GM19455 (cell line): ENCODE measurements around the gene MFRP.

Source experiments
- ATAC-seq: cut with Tn5 transposase; IDR thresholded peaks from one replicate; pipeline ENCODE4 v1.9.1; 2021; ENCODE audit not compliant: unreplicated experiment

MFRP gene

GRCh38 chr11:119298726-119299125 is 47.8 kb downstream of the MFRP start:
- ATAC-seq: no peak

DNA sequence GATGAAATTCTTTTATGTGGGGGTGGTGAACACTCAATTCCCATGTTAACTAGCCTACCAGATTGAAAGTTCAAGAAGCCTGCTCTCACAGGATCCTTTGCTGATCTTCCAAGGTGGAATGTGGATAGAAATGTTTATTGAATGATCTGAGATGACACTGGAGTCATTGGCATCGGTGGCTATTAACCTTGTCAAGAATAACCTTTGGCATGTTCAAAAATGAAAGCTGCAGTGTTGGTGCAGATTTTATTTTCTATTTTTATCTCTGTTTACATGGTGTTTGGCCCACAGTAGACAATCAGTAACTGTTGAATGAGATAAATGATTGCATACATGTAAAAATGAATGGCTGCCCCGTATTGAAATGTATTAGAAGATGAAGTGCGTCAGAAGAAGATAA is 48.6 kb downstream of the MFRP start:
- no peak for ATAC-seq

- ATAC-seq: no peak
These were observed 51.3 kb downstream of the MFRP start for GRCh38 chr11:119295178-119295577.

- ATAC-seq: no peak
These were observed 53.0 kb downstream of the MFRP start for GRCh38 chr11:119293461-119293860.

- ATAC-seq: no peak
These were observed 55.5 kb downstream of the MFRP start for GRCh38 chr11:119290894-119291497.
